GM12872 (cell line): ENCODE measurements around the gene R3HDML.

Experiments
- CTCF ChIP-seq: IDR thresholded peaks from 3 replicates; pipeline ENCODE4 v1.5.1; 2011; ENCODE audit warnings: low read depth, mild to moderate bottlenecking, low read length, moderate library complexity; ENCODE audit not compliant: insufficient read depth

R3HDML gene

GRCh38 chr20:44334709-44335108 lies 2.1 kb upstream of the R3HDML start:
- TF ChIP-seq CTCF = no peak

GRCh38 chr20:44335675-44336074 lies 1.2 kb upstream of the R3HDML start:
- TF ChIP-seq CTCF = no peak

- TF ChIP-seq CTCF = no peak
Measured at GRCh38 chr20:44336086-44336485, 757 bp upstream of the R3HDML start.

GRCh38 chr20:44342248-44342647 lies 5.4 kb downstream of the R3HDML start:
- no peak for TF ChIP-seq CTCF

- TF ChIP-seq CTCF = no peak
Measured at GRCh38 chr20:44343162-44343675, 6.4 kb downstream of the R3HDML start.

- no peak for TF ChIP-seq CTCF
Measured at GRCh38 chr20:44344723-44345122, 7.9 kb downstream of the R3HDML start.

- TF ChIP-seq CTCF = no peak
Measured at GRCh38 chr20:44345147-44345546, 8.3 kb downstream of the R3HDML start.
